Midbrain (tissue), 1 donor: ENCODE results near the gene GPR171.
A peak's percentile ranks its signal among the peaks of the same experiment; 100 is the strongest.

ENCODE experiments used
- DNase-seq: peaks from one replicate; lab custom pipeline; 2025; lab: John Stamatoyannopoulos, UW

The GPR171 gene

GRCh38 chr3:151174351-151174750, 28.7 kb downstream of the GPR171 start:
- DNase-seq: no peak

- DNase-seq: peak; percentile 9
Observed at GRCh38 chr3:151171145-151171757, 31.8 kb downstream of the GPR171 start.

- DNase-seq: peak; percentile 35
Observed at GRCh38 chr3:151169948-151170679, 32.9 kb downstream of the GPR171 start.

- no peak for DNase-seq
Observed at GRCh38 chr3:151169262-151169947, 33.6 kb downstream of the GPR171 start.

- DNase-seq: peak; percentile 60
Observed at GRCh38 chr3:151168269-151169094, 34.5 kb downstream of the GPR171 start.

GRCh38 chr3:151166161-151166560, 36.9 kb downstream of the GPR171 start:
- DNase-seq: no peak

- DNase-seq: no peak
Observed at GRCh38 chr3:151165226-151165625, 37.8 kb downstream of the GPR171 start.

- DNase-seq: no peak
Observed at GRCh38 chr3:151159806-151160205, 43.2 kb downstream of the GPR171 start.

- DNase-seq: peak; percentile 29
Observed at GRCh38 chr3:151156618-151157216, 46.3 kb downstream of the GPR171 start.

- no peak for DNase-seq
Observed at GRCh38 chr3:151155409-151156128, 47.4 kb downstream of the GPR171 start.

GRCh38 chr3:151154566-151154965, 48.5 kb downstream of the GPR171 start:
- no peak for DNase-seq

GRCh38 chr3:151152455-151153079, 50.4 kb downstream of the GPR171 start:
- no peak for DNase-seq
